ENCODE data around the gene ACSS3.

ACSS3 gene

DNA sequence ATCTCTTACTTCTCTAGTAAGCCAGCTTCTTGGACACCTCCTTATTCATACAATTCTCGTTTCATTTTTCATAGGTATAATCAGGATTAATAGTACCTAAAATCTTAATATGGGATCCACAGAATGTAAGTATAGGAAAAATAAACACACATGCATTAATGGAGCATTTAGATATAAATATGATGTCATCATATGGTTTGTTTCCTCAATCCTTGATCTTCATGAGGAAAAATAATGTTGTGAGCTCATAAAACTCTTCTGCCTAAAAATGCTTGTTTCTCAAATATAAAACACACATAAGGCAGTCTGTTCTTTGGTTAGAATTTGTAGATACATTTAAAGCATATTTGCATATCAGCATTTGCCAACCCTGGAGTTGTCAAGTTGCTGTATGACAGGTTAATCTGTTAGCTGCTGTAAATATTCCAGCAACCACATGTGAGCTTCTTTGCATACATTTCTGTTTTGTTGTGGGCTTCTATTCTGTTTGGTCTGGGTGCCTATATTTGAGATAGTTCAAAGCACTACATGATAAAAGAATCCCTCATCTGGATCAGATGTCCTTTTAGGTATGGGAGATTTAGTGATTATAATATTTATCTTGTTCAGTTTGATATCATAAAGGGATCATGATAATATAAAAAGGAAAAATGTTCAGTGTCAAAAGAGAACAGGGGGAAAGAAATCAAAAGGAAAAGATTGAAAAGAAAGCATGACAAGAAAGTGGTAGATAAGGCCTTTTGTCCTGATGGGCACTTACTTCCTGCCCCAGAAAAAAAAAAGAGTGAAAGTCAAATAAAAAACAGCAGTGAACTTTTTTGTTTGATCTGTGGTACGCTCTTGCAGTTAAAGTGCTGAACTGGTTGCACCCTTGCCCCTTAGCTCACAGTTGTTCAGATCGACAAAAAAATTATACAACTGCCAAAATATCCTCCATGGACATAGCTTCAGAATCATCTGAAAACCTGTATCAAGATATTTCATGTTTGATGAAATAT, 68.6 kb downstream of the ACSS3 start:
- no peak overlapping the region for H3K4me3 ChIP-seq (ENCODE audit: low read depth, low read length)
- no peak for DNase-seq (ENCODE audit: low read depth)
- no peak for TF ChIP-seq CTCF (IDR thresholded peaks at IDR 0.05; ENCODE audit: low read depth, low read length, missing control alignments)

DNA sequence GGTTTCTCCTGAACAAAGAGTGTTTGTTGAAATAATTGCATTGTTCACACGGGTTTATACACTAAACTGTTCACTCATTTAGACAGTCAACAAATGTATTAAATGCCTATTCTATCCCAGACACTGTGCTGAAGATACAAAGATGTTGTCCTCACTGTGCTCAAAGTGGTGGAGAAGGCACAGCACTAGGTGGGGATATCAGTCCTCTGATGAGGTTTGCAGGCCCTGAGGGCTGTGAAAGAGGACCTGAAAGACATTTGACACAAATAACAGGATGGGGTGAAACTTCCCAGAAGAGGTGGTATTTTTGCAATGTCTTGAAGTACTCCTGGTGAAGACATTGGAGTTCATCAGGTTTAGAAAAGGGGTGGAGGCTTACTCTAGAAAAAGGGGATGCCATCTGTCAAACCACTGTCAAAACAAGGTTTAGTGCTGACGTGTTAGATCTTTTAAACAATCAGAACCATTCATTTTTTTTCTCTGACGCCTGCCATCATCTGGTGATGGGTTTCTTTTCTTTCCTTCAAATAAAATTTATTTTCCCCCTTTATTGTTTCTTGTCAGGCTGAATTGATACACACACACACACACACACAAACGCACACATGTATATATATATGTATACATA, 69.5 kb downstream of the ACSS3 start:
- no peak for TF ChIP-seq CTCF (IDR thresholded peaks at IDR 0.05; ENCODE audit: low read depth, low read length, missing control alignments)
- DNase-seq (ENCODE audit: low read depth): no peak
- H3K4me3 ChIP-seq (ENCODE audit: low read depth, low read length): no peak overlapping the region

DNA sequence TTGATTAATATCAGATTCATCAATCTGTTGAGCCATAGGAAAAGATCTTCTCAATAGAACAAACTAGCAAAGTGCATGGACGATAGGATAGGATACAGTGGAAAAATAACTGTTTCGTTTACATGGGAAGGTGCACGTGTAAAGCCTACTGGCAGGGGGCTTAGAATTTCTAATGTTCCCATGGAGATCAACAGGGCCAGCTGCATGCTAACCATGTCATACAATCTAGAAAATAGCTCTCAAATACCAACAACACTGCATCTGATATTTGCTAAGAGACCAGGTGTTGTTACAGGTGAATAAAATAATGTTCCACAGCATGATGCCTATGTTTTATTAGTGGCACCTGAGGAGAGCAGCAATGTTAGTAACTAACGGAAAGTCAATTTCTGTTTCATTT, 72.5 kb downstream of the ACSS3 start:
- H3K4me3 ChIP-seq (ENCODE audit: low read depth, low read length): no peak overlapping the region
- no peak for DNase-seq (ENCODE audit: low read depth)
- no peak for TF ChIP-seq CTCF (IDR thresholded peaks at IDR 0.05; ENCODE audit: low read depth, low read length, missing control alignments)

DNA sequence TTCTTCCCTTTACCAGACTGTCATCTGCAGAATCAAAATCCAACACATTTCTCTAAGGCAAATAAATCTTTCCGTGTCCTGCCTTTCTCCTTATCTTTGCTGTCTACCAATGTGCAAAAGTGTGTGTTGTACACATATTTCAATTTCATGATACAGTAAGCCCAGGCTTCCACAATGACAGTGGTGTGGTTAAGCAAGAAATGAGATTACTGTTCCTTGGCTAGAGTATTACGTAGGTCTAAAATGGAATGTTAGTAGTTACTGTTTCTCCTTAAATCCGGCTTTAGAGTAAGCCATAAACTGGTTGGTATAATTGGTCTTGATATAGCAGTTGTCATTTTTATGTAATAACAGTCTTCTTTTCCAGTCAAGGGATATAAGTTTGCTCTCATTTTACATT, 82.0 kb downstream of the ACSS3 start:
- DNase-seq (ENCODE audit: low read depth): no peak
- TF ChIP-seq CTCF (IDR thresholded peaks at IDR 0.05; ENCODE audit: low read depth, low read length, missing control alignments): no peak
- H3K4me3 ChIP-seq (ENCODE audit: low read depth, low read length): no peak overlapping the region

DNA sequence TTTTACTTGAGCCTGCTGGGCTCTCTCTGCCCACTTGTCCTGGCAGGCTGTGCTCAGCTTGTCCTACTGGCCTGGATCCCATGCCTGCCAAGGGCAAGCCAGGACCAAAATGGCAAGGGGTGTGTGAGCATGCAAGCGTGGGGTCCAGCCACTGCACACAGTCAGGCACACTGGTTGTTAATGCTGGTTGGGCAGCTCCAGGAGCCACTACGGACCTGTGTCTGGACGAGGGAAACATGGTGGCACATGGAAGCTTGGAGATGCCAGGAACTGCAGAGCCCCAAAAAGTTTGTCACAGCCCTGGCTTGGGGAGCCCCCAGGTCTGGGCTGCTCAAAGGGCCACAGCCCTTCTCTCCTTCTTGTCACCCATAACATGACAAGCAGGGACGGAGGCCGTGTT, 83.8 kb downstream of the ACSS3 start:
- DNase-seq (ENCODE audit: low read depth): no peak
- no peak overlapping the region for H3K4me3 ChIP-seq (ENCODE audit: low read depth, low read length)
- TF ChIP-seq CTCF (IDR thresholded peaks at IDR 0.05; ENCODE audit: low read depth, low read length, missing control alignments): no peak

DNA sequence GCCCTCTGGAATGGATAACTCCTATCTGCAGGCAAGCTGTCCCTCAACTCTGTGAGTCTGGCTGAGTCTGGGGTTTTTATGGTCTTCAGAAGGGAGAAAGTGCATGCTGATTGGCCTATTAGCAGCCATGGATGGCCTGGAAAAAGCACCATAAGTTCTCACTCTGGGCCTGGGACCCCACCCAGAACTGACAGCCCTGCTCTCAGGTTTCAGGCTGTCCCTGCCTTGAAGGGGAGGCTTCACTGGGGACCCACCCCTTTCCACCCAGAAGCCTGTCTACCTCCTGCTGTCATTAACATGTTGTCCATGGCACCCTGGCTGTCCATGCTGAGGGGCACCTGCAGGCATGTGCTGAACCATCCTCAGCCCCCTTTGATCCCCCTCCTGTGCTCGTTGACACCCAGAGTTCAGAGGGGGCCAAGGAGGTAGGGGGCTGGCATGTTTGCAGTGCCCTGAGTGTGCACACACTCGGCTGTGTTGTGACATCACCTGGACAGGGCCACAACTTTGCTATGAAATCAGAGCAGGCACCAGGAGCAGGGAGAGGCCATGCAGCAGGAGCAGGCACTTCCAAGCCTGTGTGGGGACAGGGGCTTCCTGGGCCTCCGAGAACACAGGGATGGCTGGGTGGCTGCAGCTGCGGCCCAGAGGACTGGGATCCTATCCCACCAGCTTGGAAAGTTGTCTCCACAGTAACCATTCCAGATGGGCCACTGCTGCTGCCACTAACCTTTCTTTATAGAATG, 84.7 kb downstream of the ACSS3 start:
- DNase-seq (ENCODE audit: low read depth): no peak
- no peak for TF ChIP-seq CTCF (IDR thresholded peaks at IDR 0.05; ENCODE audit: low read depth, low read length, missing control alignments)
- no peak overlapping the region for H3K4me3 ChIP-seq (ENCODE audit: low read depth, low read length)
